HG03045 (cell line): ENCODE results near the gene TEAD4.

Experiments used
- ATAC-seq: cut with Tn5 transposase; IDR thresholded peaks from one replicate; pipeline ENCODE4 v1.9.1; 2021; ENCODE audit warnings: mild to moderate bottlenecking, moderate library complexity; ENCODE audit not compliant: unreplicated experiment

The TEAD4 gene

DNA sequence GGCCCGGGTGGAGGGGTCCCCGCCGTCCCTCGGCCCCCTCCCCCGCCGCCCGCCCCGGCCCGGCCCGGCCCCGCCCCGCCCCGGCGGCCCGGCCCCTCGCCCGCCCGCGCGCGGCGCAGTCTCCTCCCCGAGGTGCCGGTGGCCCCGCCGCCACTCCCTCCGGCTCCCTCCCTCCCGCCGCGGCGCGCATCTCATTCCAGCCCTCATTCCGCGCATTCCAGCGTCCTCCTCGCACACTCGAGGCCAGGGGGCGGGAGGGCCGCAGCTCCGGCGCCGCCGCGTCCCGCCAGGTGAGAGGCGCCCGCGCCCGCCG lies at the start of gene TEAD4:
TSS of gene TEAD4 (plus strand) at position 206 of the 313 bp plus-strand sequence.
- no peak for ATAC-seq

DNA sequence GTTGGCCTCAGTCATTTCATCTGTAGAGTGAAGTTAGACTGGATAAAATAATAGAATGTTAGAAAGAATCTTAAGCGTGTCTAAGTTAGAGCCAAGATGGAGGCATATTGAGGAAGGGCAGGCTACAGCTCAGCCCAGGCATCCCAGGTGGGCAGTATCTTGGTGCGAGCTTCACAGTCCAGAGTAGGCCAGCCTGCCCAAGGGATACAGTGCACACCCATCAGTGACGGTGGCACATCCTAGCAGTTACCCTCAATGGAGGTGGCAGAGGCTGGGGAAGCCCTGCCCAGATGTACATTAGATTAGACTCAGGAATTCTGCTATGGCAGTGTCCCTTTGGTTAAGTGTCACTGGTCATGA lies 47.0 kb upstream of the TEAD4 start:
- no peak for ATAC-seq

DNA sequence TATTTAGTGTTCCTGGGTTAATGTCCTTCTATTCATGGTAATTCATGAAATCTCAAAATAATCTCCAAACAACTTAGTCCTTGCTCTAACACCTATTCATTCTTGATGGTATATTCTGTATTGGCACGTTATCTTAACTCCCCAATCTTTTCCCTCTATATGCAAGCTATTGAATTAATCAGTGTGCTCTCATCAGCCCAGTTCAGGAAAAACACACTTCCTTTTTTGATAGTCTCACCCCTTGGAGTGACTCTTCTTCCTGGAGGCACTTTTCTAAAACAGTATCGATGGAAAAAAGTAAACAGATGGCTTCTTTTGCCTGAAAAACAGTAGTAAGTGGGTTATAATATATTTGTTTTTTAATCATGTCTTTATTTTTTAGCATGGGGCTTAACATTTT lies 39.9 kb upstream of the TEAD4 start:
- ATAC-seq = no peak

DNA sequence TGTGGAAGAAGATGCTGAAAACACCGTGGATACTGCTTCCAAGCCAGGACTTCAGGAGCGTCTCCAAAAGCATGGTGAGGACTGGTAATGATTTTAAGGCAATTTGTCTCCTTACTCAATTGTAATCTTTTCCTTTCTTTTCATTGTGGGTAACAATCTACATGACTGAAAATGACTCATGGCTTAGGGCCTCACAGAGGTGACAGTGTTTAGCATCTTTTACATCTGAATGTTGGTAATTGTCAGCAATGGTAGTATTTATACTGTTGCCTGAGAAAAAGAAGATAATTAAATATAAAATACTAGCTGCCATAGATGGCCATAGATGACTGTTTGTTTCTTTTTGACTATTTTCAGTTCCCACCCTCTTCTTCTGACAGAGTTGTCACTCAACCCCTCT lies 36.9 kb upstream of the TEAD4 start:
- ATAC-seq = no peak

DNA sequence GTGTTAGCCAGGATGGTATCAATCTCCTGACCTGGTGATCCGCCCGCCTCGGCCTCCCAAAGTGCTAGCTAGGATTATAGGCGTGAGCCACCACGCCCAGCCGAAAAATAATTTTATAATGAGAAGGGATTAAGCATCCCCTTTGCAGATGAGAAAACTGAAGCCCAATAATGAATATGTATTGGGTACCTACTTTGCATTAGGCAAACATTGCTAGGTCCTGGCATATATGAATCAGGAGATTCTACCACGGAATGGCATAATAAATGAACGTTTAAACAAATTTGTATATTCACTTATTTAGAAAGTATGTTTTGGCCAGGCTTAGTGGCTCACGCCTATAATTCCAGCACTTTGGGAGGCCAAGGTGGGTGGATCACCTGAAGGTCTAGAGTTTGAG lies 36.1 kb upstream of the TEAD4 start:
- no peak for ATAC-seq

DNA sequence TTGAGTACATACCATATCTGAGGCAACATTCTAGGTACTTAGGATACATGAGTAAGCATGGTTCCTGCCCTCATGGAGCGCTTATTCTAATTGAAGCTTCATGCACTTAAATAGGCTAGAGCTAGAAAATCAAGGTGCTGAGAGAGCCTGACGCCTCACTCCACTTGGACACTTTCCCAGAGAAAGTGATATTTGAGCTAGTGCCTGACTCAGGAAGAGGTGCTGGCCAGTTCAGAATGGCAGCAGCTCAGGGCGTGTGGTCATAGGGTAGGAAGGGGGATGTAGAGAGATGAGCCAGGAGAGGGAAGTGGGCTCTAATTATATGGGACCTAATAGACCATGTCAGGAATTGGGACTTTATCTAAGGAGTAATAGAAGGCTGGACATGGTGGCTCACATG lies 35.2 kb upstream of the TEAD4 start:
- no peak for ATAC-seq

DNA sequence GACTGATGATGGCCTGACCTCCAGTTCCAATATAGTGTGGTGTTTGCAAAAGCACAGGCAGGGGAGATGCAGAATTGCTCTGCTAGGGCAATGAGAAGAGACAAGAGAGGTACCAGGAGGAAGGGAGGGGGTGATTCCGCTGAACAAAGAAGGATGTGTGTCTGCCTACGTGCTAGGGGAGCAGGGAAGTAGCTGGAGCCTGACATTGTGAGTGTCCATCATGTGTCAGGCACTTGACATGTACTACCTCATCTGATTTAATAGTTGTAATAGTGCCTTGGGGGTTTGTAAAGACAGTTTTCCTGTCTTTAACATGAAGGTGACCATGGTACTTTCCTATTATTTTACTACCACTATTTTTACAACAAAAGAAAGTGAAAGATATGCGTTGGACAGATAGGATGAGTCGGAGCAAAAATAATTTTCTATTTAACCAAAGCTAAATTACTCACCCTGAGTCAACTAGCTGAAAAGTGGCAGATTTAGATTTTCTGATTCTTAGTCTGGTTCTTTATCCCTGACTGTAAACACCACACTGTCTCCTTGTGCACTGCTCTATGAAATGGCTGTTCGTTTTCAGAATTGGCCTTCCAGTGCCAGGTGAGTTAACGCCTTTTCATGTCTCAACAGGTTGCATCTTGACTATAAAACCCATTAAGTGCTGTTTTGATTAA lies 33.7 kb upstream of the TEAD4 start:
- no peak for ATAC-seq

DNA sequence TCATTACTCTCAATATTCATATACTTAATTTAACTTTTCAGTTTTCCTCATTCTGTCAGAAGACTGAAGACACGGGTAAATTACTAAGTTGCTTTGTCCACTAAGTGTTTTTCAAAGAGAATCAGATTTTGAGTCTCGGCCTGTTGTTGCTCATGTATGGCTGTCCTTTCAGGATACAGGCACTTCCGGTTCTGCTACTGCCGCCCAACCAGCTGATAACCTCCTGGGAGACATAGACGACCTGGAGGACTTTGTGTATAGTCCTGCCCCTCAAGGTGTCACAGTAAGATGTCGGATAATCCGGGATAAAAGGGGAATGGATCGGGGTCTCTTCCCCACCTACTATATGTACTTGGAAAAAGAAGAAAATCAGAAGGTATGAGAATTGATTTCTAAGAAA lies 28.3 kb upstream of the TEAD4 start:
- no peak for ATAC-seq

DNA sequence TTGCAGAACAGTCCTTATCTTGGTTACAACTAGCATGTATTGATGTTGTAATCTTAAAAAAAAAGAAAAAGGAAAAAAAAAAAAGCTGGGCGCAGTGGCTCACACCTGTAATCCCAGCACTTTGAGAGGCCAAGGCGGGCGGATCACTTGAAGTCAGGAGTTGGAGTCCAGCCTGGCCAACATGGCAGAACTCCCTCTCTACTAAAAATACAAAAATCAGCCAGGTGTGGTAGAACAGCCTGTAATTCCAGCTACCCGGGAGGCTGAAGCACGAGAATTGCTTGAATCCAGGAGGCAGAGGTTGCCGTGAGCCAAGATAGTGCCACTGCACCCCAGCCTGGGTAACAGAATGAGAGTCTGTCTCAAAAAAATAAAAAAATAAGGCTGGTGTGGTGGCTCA lies 25.6 kb upstream of the TEAD4 start:
- ATAC-seq = no peak

DNA sequence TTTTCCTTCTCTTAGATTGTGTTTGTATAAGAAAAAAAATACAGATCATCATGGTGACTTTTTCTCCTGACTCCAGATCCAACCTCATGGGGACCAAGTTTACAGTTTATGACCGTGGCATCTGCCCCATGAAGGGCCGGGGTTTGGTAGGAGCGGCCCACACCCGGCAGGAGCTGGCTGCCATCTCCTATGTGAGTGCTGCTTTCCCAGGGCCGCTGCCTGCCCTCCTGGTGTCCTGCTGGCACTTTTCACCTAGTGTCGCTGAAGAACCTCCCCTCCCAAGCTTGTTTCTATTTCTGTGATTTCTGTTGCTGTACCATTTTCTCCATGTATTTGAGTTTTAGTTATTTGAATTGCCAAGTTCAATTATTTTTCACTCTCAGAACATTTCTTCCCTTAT lies 24.8 kb upstream of the TEAD4 start:
- no peak for ATAC-seq

DNA sequence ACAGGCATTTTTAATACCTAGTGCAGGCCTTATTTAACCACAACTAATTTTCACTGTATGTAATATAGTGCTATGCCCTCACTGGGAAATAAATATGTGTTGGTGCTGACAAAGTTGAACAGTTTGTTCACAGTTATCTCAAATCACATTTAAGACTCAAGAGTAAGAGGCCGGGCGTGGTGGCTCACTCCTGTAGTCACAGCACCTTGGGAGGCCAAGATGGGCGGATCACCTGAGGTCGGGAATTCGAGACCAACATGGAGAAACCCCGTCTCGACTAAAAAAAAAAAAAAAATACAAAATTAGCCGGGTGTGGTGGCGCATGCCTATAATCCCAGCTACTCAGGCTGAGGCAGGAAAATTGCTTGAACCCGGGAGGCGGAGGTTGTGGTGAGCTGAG lies 22.9 kb upstream of the TEAD4 start:
- no peak for ATAC-seq

DNA sequence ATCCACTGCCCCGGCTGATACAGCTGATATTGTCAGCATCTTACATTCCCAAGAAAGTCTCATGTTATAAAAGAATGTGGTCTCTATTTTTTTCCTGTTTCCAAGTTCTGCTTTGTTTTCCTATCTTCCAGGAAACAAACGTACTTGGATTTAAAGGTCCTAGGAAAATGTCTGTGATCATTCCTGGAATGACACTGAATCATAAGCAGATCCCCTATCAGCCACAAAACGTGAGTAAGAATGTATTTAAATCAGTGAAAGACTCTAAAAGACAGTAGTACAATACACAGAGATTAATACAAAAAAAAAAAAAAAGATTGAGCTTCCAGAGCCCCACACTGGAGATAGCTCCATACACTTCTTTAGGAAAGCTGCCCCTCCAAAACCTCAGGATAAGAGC lies 21.7 kb upstream of the TEAD4 start:
- ATAC-seq = no peak

DNA sequence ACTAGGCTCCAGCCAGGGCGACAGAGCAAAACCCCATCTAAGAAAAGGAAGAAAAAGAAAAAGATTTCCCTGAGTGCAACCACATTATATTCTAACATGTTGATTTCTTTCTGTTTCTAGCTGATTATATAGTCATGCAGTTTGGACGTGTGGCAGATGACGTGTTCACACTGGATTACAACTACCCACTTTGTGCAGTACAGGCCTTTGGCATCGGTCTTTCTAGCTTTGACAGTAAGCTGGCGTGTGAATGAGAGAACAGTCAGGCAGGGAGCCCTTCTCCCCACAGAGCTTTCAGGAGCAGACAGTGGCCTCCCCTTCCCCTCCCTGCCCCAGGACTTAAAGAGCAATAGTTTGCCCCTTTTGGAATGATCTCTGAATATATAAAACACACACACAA lies 20.0 kb upstream of the TEAD4 start:
- ATAC-seq = no peak

DNA sequence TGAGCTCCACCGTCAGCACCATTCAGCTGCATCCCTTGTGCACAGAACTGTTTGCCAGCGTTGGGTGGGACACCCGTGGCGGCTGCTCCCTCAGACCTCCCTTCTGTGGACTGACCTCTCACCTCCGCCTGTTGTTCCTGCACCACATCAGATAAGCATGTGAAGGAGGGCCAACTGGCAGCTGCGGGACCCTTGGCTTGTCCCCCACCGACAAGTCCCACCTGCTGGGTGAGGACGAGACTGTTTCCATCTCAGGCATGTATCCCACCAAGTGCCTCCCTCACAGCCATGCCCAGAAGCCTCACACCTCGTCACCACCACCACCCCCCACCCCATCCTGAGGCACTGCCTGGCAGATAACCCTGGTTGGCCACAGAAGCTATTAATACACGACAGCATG lies 18.6 kb upstream of the TEAD4 start:
- no peak for ATAC-seq

DNA sequence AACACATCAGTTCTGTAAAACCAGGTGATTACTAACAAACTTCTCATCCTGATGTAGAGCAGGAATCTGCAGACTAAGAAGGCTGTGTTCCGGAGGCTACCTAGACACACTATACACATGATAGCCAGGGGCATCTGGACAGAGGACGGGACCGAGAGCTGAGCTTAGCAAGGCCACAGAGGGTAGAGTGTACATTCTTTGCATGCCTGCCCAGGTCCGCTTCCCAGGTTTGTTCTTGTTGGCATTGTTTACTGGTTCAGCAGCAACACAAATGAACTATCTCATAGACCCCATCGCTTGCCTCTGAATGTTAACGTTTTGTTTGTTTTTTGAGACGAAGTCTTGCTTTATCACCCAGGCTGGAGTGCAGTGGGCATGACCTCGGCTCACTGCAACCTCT lies 17.7 kb upstream of the TEAD4 start:
- no peak for ATAC-seq

DNA sequence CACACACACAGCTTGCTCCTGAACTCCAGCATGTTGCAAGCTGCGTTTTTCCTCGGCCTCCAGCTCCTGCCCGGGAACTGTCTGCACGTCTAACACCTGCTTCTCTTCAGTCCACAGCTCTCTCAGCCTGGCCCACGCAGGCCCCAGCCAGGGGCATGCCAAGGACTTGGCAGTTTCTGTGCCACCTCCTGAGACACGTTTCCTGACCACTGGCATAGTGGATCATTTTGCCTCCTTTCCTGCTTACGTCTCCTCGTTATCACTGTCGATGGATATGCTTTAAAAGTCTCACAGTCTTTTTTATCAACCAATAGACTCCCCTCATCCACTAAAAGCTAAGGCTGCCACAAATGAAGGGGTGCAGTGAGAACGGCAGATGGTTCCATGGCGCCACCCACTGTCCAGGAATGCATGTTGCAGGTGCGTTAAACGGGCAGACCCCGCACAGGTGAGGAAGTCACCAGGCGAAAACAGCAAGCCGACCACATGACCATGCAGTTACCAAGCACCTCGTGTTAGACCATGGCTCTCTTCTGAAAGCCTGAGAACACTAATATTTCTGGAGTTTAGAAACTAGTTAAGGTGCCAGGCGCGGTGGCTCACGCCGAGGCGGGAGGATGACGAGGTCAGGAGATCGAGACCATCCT lies 14.7 kb upstream of the TEAD4 start:
- ATAC-seq = no peak

DNA sequence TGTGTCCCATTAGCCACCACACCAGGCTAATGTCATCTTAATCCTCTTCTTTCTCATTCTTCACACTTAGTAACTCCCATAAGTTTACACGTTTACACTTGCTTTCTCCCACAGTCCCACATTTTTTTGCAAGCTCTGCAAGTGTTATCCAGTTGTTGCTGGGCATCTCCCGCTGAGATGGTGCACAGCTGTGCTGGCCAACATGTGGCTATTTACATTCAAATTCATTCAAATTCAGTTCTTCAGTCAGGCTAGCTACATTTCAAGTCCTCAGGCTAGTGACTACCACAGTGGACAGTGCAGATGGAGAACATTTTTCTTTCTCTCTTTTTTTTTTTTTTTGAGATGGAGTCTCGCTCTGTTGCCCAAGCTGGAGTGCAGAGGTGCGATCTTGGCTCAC lies 9.8 kb upstream of the TEAD4 start:
- ATAC-seq = no peak

DNA sequence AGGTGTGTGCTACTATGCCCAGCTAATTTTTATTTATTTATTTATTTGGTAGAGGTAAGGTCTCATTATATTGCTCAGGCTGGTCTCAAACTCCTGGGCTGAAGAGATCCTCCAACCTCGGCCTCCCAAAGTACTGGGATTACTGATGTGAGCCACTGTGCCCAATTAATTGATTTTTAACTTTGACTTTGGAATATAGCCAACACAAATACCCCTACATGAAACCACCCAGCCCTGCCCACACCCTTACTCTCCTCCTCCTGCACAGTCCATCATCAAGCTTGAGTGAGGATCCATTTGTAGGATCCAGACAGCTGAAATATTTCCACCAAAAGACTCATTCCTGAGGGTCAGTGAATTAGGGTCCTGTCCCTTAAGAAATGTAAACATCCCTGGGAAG lies 3.3 kb upstream of the TEAD4 start:
- no peak for ATAC-seq

DNA sequence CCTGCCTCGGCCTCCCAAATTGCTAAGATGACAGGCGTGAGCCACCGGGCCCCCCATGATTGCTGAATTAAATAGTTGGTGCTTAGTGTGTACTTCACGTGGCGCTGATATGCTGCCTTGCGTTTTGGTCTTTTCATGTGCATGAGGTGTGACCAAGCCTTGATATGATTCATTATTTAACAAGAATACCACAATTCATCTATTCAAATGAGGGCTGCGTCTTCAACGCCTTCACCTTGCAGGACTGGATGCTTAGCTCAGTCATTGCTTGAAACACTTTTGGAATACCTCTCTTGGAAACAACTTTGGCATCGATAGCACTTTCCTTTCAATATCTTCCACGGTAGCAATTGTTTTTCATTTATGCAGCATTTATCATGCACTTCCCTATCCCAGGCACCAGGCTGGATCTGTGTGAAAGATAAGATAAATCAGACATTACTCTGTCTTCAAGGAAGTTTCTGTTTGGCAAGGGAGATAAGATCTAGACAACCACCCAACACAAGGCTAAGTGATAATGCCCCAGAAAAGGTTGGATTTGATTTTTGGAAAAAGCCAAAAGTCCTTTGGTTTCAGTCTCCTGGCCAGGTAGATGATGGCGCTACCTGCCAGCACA lies 1.3 kb upstream of the TEAD4 start:
- no peak for ATAC-seq

DNA sequence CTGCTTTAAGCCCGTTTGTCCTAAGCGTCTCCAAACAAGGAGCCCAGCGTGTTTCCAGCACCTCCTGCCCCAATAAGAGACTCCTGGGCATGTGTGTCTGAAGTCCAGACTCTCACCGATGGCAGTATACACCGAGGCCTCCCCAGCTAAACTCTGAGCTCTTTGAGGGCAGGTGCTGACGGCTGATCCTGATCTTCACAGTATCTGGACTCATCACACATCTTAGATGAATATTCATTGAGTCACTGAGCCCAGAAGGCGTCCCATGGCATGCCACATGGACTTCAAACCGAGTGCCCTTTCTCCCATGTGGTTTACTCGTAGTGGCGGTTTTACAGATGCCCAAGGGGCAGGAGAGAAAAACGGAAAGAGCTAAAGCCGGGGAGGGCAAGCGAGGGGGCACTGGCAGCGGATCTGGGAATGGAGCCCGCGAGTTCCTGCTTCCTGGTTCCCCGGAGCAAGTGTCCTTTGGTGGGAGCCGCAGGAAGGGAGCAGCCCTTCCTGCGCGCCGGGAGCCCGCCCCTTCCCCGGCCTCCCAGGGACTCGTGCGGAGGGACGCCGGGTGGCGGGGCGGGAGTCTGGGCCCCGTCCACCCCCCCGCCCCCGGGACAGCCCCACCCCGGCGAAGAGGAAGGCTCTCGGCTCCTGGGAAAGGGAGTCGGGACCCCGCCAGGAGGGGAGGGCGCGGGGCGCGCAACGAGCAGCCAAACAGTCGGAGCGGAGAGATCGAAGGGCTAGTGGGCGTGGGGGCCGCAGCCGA lies 585 bp upstream of the TEAD4 start:
- ATAC-seq = no peak

DNA sequence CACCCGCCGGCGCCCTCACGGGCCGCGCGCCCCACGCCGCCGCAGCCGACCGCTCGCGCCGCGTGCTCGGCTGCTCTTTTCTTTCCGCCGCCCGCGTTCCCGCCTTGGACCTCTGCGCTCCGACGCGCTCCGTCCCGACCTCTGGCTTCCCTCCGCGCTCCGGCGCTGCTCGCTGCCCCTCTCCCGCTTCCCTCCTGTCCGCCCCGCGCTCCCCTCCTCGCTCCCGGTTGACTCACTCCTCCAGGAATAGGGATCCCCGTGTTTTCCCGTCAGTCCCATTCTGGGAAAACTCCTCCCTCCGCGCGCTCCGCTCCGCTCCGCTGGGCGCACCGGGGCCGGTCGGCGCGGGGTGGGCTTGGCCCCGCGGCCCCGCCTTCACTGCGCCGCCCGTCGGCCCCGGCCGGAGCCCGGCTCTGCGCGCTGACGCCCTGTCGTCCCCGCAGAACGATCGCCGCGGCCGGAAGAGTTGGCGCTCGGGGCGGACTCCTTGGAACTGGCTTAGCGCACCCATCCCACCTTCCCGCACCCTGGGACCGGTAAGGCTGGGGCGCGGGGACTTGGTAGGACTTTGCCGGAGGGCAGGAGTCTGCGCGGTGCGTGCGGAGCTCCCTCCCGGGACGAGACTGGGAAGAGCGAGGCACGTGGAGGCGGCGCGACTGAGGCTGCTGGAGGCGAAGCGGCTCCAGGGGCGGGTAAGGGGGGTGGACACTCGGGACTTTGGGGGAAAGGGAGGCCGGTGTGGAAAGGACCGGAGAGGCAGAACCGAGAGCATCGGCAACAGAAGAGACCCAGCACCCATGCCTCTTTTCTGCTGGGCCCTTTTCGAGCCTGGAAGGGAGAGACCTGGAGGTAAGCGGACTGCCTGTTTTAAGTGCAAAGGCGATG lies 550 bp downstream of the TEAD4 start:
- ATAC-seq = no peak
